Anterior cingulate cortex (tissue), 58 donors: ENCODE data around the gene CBX2.
A peak's percentile ranks its signal among the peaks of the same experiment; 100 is the strongest.
"Not testable (repeated sequence)": the region's sequence is repeated elsewhere in the genome, so short reads cannot be mapped to it uniquely, and the experiment has no call there.

Experiments used
- DNase-seq, 58 donors: peaks; one replicate each; lab custom pipeline; 2025; lab: John Stamatoyannopoulos, UW

The CBX2 gene

DNA sequence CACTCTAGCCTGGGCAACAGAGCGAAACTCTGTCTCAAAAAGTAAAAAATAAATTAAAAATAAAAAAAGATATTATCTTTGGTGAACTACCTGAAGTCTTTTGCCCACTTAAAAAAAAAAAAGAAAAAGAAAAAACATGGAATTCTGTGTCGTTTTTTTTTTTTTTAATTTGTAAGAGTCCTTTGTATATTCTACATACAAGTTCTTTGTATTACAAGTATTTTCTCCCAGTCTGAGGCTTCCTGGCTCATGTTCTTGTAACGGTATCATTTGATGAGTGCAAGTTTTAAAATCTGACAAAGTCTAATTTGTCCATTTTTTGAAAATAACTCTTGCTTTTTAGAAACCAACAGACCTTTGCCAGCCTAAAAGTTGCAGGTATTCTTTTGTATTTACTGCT is 12.2 kb upstream of the CBX2 start:
- DNase-seq = no peak

DNA sequence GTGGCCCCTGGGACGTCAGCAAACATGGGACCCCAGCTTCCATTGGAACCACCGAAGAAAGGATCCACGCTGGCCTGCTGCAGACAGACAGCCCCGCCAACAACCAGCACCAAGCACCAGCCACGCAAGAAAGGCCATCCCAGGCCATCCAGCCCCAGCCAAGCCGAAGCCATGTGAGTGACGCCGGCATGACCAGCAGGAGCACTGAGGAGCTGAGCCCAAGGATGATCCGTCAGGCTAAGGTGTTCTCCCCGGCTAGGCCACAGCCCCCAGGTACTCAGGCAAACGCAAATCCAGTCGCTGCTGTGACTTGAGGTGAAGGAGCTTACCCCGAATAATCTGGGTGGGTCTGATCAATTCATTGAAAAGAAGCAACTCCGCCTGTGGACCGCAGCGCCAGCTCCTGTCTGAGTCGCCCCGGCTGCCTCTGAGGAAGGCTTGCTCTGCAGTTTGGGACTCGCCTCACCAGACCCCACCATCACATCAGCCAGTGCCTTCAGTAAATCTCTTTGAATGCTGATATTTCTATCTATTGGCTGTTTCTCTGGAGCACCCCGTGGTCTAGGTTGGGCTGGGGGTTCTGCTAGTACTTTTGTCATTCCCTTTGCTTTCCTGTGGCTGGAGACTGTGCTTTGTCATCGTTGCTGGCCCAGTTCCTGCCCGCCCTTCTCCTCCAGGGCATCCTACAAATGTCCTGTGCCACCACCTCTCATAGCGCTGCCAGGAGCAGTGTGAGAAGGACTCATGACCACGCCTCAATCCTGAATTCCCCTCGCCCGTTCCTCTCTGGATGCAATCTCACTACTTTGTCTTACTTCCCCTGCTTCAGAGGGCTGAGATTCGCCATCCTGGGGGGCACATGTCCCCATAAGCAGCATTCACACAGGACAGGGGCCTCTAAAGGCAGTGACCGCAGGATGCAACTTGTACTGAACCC is 8.1 kb upstream of the CBX2 start:
- DNase-seq = no peak

- DNase-seq = no peak
These were observed 6.7 kb upstream of the CBX2 start for GRCh38 chr17:79771276-79771675.

- not testable (repeated sequence) for DNase-seq
These were observed 5.2 kb upstream of the CBX2 start for GRCh38 chr17:79772726-79773125.

DNA sequence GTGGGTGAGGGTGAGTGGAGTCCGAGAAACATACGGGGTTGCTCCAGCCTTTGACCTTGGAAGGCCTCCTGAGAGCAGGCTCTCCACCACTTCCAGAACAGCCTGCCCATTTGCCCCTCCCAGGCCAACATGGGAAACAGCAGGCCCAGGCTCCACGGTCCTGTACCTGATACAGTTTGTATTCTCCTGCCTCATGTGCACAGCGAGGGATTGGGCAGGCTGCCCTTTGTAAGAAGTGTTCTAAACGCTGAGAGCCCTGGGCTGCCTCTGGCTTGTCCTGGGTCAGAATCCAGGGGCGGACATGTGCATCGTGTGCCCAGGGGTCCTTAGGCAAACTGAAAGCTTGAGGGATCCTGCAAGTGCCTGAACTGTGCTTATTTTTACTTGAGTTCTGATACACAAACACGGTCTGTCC is 3.4 kb upstream of the CBX2 start:
- no peak for DNase-seq

DNA sequence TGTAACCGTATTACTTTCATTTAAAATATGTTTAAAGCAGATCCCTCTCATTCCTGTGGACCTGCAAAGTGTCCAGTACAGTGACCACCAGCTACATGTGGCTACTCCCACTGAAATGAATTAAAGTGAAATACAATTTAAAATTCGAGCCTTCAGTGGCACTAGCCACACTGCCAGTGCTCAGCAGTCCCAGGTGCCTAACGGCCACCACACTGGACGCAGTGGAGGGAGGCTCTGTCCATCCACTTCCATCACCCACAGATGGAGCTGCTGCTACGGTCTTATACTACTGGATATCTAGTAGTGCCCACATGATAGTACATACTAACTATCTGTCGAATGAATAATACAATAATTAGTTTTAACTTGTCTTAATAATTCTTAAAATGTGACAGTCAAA is 2.3 kb upstream of the CBX2 start:
- no peak for DNase-seq

DNA sequence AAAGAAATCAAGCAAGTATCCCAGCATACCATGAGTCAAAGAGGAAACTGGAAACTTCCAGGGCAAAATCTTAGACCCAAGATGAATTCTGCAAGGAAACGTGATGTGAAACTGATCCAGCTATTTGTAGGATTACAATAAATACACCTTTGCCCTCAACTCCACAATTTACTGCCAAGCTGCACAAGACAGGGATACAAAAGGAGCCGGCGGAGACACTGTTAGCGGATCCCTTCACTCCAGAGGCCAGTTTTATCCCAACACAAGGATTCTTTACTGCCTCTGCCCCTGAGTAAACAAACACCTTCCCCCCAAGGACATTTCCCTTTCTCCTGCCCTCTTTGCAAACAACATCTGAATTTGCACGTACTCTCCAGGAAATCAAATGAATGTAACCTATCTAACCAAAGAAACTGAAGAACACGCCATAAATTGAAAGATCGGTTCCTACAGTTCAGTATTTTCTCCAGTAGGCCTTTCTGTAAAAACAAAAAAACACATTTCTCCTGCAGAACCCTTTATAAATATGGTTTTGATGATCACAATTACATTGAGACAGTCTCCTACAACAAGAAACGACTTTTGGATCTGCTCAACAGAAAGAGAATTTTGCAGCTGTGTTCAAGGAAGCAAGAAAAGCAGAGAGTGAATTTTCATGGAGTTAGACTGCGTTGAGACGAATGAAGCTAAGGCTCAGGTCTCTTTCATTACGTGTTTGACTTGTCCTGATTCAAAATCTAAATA is 1.4 kb upstream of the CBX2 start:
- DNase-seq = no peak

- peak in 22 of 58 donors; percentile 10 to 79 (median 62) for DNase-seq
These were observed 641 bp upstream of the CBX2 start for GRCh38 chr17:79777120-79777893.

DNA sequence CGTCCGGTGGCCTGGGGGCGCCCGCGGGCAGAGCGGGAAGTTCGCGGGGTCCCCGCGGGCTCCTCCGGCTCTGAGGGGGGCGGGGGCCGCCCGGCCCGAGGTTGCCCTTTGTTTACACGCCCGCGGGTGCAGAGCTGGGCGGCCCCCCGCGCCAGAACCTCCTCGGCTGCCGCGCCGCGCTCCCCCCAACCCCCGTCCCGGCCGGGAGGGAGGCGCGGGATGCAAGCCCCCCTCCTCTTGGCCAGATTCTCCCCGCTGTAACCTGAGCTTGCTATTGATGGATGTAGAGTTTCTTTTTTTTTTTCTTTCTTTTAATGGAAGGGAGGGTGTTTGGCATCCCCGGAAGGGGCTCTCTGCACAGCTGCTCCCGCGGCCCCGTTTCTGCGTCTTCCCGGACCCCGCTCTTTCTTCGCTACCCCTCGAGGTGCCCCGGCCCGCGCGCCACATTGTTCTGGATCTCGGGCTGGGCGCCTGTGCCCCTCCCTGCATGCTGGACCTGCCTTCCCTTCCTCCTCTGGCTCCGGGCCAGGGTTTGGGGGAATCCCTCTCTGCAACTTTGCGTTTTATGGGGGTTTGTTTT is 646 bp downstream of the CBX2 start:
- peak in 2 of 58 donors; percentile 12 to 30 for DNase-seq

- no peak for DNase-seq
These were observed 1.2 kb downstream of the CBX2 start for GRCh38 chr17:79779084-79779529.

- no peak for DNase-seq
These were observed 1.9 kb downstream of the CBX2 start for GRCh38 chr17:79779661-79780365.

- no peak for DNase-seq
These were observed 3.2 kb downstream of the CBX2 start for GRCh38 chr17:79781012-79781650.

DNA sequence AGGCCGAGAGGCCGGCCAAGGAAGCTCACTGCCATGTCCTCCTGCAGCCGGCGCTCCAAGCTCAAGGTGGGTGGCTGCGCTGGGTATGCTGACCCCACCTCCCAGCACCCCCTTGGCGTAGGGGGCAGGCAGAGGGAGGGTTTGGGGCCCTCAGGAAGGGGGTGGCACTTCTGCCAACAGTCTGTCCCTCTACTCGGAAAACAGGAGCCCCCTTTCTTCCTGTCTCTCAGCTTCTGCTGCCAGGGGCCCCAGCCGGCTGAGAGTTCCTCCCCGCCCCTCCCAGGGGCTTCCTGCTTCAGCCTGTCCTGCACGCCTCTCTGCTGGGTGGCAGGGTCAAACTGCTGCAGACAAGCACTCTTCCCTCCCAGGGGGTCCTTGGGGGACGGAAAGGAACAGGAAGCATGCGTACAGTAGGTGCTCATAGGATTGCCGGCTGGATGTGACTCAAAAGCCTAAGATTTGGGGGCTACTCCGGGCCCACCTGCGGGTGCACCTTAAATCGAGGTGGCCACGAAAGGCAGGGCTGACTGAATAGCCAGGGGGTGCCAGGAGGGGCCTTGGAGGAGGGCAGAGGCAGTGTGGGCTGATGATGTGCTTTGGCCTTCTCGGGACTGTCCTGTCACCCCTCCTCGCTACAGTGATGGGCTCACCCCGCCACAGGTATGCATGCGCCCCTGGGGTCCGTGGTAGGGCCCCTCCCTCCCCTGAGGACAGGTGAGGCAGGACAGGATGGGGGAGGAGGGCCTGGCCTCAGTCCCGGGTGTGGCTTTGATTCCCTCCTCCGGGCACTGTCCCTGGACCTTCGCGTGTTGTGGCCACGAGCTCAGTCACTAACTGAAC is 4.0 kb downstream of the CBX2 start:
- DNase-seq = no peak

- DNase-seq = no peak
These were observed 5.9 kb downstream of the CBX2 start for GRCh38 chr17:79783891-79784290.

DNA sequence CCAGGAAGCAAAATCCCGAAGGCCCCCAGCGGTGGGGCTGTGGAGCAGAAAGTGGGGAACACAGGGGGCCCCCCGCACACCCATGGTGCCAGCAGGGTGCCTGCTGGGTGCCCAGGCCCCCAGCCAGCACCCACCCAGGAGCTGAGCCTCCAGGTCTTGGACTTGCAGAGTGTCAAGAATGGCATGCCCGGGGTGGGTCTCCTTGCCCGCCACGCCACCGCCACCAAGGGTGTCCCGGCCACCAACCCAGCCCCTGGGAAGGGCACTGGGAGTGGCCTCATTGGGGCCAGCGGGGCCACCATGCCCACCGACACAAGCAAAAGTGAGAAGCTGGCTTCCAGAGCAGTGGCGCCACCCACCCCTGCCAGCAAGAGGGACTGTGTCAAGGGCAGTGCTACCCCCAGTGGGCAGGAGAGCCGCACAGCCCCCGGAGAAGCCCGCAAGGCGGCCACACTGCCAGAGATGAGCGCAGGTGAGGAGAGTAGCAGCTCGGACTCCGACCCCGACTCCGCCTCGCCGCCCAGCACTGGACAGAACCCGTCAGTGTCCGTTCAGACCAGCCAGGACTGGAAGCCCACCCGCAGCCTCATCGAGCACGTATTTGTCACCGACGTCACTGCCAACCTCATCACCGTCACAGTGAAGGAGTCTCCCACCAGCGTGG is 6.5 kb downstream of the CBX2 start:
- no peak for DNase-seq

GRCh38 chr17:79785017-79785899 is 7.3 kb downstream of the CBX2 start:
- DNase-seq = no peak
